B cell (primary cell): Measurements from ENCODE around the gene KRT77. TPM values are rescaled to one million over a fixed set of nuclear protein-coding genes. Genes with fewer than 3 reads are reported as not detected.

Experiments used
- ATAC-seq: fragments of 200-7000 bp; cut with Tn5 transposase; one replicate; pipeline ENCODE4 v1.10.0; 2021; ENCODE audit warnings: low read depth, mild to moderate bottlenecking, moderate number of reproducible peaks, moderate library complexity
- CTCF ChIA-PET: fragments of 350-600 bp; sonication (Branson Sonifier 250); formaldehyde crosslinking; loops from one replicate; lab custom pipeline; 2021; ENCODE audit warnings: antibody characterized with exemption, inconsistent platforms; lab: Charles Lee
- POLR2A ChIA-PET: fragments of 350-600 bp; sonication (Branson Sonifier 250); formaldehyde crosslinking; loops from one replicate; lab custom pipeline; 2021; ENCODE audit warnings: antibody characterized with exemption; lab: Charles Lee
- DNase-seq: peaks from one replicate; pipeline ENCODE4 v3.0.0; 2013
- H2AFZ ChIP-seq: 2 replicates; pipeline ENCODE4 v1.6.1; 2012; ENCODE audit warnings: mild to moderate bottlenecking, low read depth, low read length; ENCODE audit not compliant: insufficient read depth, poor library complexity, severe bottlenecking
- H3K27ac ChIP-seq, 2 donors: 1 replicate in 1 of 2; 2 replicates in 1 of 2; pipeline ENCODE4 v1.5.1; 2012 to 2013; ENCODE audit warnings: low read length in 2 of 2, mild to moderate bottlenecking in 2 of 2, moderate library complexity in 1 of 2
- H3K27me3 ChIP-seq, 4 experiments: fragments of 200-600 bp in 1 of 4; sonication (generic) in 1 of 4; replicated peaks in 1 of 4; 1 replicate in 2 of 4; 2 replicates in 2 of 4; pipeline versions ENCODE4 v1.6.1 to v1.7.0; 2013 to 2016; ENCODE audit warnings: low read length in 3 of 4, mild to moderate bottlenecking in 2 of 4, mixed read lengths in 1 of 4, moderate library complexity in 1 of 4; ENCODE audit not compliant: insufficient read depth in 4 of 4, control insufficient read depth in 3 of 4; ENCODE audit errors: control extremely low read depth in 1 of 4
- H3K36me3 ChIP-seq, 2 experiments: replicated peaks in 1 of 2; 1 replicate in 1 of 2; 2 replicates in 1 of 2; pipeline versions ENCODE4 v1.6.1 to v1.7.1; 2013; ENCODE audit warnings: low read length in 1 of 2; ENCODE audit not compliant: insufficient read depth in 2 of 2, control insufficient read depth in 1 of 2; ENCODE audit errors: control extremely low read depth in 1 of 2, extremely low read depth in 1 of 2
- H3K4me1 ChIP-seq, 2 donors: fragments of 200-600 bp in 1 of 2; sonication (generic) in 1 of 2; 1 replicate in 1 of 2; 2 replicates in 1 of 2; pipeline versions ENCODE4 v1.5.1 to v1.6.1; 2013 to 2017; ENCODE audit warnings: low read length in 2 of 2; ENCODE audit not compliant: control insufficient read depth in 2 of 2, insufficient read depth in 2 of 2
- H3K4me2 ChIP-seq: replicated peaks from 2 replicates; pipeline ENCODE3; 2012; ENCODE audit warnings: mild to moderate bottlenecking, low read depth, low read length; ENCODE audit not compliant: poor library complexity, severe bottlenecking
- H3K4me3 ChIP-seq, 5 experiments: fragments of 200-600 bp in 1 of 5; sonication (generic) in 1 of 5; 1 replicate in 3 of 5; 2 replicates in 2 of 5; pipeline versions ENCODE4 v1.5.1 to v1.7.0; 2011 to 2016; ENCODE audit warnings: low read length in 4 of 5, mild to moderate bottlenecking in 4 of 5, low read depth in 2 of 5, control low read depth in 1 of 5, moderate library complexity in 1 of 5; ENCODE audit not compliant: insufficient read depth in 1 of 5; ENCODE audit errors: control extremely low read depth in 1 of 5, extremely low read depth in 1 of 5
- H3K79me2 ChIP-seq: fragments of 200-600 bp; sonication (generic); one replicate; pipeline ENCODE4 v1.6.0; 2016; ENCODE audit warnings: low read length; ENCODE audit not compliant: control insufficient read depth, insufficient read depth
- H3K9ac ChIP-seq: fragments of 200-600 bp; sonication (generic); 2 replicates; pipeline ENCODE4 v1.6.1; 2017; ENCODE audit warnings: mild to moderate bottlenecking, low read length, moderate library complexity
- H3K9me3 ChIP-seq, 3 donors: one replicate each; pipeline versions ENCODE4 v1.6.1 to v1.7.1; 2013; ENCODE audit warnings: low read length in 2 of 3; ENCODE audit not compliant: control insufficient read depth in 2 of 3, insufficient read depth in 1 of 3; ENCODE audit errors: control extremely low read depth in 1 of 3
- H4K20me1 ChIP-seq: 2 replicates; pipeline ENCODE4 v1.6.0; 2012; ENCODE audit warnings: mild to moderate bottlenecking, low read length; ENCODE audit not compliant: insufficient read depth, control insufficient read depth, poor library complexity, severe bottlenecking
- H3K27ac Mint-ChIP-seq: one replicate; pipeline ENCODE4 v1.8.0; 2021; ENCODE audit warnings: mixed read lengths
- H3K27me3 Mint-ChIP-seq: one replicate; pipeline ENCODE4 v1.8.0; 2021; ENCODE audit warnings: mixed read lengths
- H3K4me1 Mint-ChIP-seq: one replicate; pipeline ENCODE4 v1.8.0; 2021; ENCODE audit warnings: mixed read lengths
- H3K4me3 Mint-ChIP-seq: one replicate; pipeline ENCODE4 v1.8.0; 2021; ENCODE audit warnings: mixed read lengths
- H3K9me3 Mint-ChIP-seq: one replicate; pipeline ENCODE4 v1.8.0; 2022; ENCODE audit warnings: mixed read lengths; ENCODE audit not compliant: insufficient read depth
- EZH2 ChIP-seq: IDR thresholded peaks from 2 replicates; pipeline ENCODE4 v1.6.1; 2012; ENCODE audit warnings: borderline replicate concordance, low read depth, mild to moderate bottlenecking, moderate library complexity, low read length; ENCODE audit not compliant: insufficient read depth, poor library complexity, severe bottlenecking
- WGBS: methylation state at CpG from one replicate; pipeline ENCODE4 v1.1.5; 2013; ENCODE audit warnings: missing lambda C conversion rate; ENCODE audit not compliant: insufficient coverage; 5-methylcytosine and 5-hydroxymethylcytosine counted together
- intact Hi-C: fragments of 100-400 bp; cut with micrococcal nuclease; formaldehyde crosslinking; loops from one replicate; pipeline ENCODE4 v1.10.0; 2022
- polyA plus RNA-seq: library from polyadenylated mRNA; depleted of rRNA; stranded (reverse); fragments of >200 nt; gene quantifications from 2 replicates; pipeline ENCODE4 v1.2.3, GENCODE V29; 2012
- total RNA-seq, 2 donors: library from RNA; stranded (reverse); fragments of 120-200 nt in 1 of 2; gene quantifications; 1 replicate in 1 of 2; 2 replicates in 1 of 2; pipeline versions ENCODE4 v1.2.3 to v1.2.4, GENCODE V29; 2013 to 2022
- TF ChIP-seq, protein P1 (sequence below): fragments of 200-600 bp; IDR thresholded peaks from one replicate; pipeline ENCODE4 v1.8.0; 2022; ENCODE audit warnings: antibody characterized with exemption, mild to moderate bottlenecking

KRT77 gene
- total and polyA plus RNA-seq, 2 donors (not counting 1 experiment from before 2014, with no cell fraction given), result not detected

DNA sequence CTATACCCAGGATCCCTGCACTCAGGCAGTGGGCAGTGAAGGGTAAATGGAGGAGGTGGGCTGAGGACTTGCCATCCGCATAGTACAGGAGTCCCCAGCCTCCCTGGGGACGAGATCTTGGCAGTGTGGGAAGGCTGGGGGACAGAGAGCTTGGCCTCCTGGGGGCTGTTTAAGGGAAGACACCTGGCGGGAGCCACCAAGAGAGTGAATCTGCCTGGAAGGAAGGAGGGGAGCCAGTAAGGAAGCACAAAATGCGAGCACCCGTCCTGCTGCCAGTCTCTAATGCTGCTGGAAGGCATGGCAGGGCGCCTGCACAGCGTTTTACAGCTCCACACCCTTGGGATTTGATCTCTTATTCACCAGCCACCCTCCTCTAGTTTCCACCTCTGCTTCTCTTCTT, 43.9 kb downstream of the KRT77 start:
- Histone ChIP-seq H3K4me3 (no peak overlapping the region), H3K27me3 (peaks cover 0 to 8% (median 0%) of the 10 kb centered on the region in 4 experiments), H3K27ac (no peak overlapping the region), H3K9ac (no peak overlapping the region), H3K4me1 (no peaks in the 10 kb centered on the region), H3K4me2 (no peak overlapping the region), H3K79me2 (no peaks in the 10 kb centered on the region), H4K20me1 (no peaks in the 10 kb centered on the region), H3K9me3 (no peaks in the 10 kb centered on the region), H3K36me3 (no peaks in the 10 kb centered on the region), H2AFZ (no peak overlapping the region)
- no peak overlapping the region for H3K4me3 Mint-ChIP-seq
- ATAC-seq (no peak), DNase-seq (no peak)
- intact Hi-C loops, result no loop called here
- TF ChIP-seq, protein P1, sequence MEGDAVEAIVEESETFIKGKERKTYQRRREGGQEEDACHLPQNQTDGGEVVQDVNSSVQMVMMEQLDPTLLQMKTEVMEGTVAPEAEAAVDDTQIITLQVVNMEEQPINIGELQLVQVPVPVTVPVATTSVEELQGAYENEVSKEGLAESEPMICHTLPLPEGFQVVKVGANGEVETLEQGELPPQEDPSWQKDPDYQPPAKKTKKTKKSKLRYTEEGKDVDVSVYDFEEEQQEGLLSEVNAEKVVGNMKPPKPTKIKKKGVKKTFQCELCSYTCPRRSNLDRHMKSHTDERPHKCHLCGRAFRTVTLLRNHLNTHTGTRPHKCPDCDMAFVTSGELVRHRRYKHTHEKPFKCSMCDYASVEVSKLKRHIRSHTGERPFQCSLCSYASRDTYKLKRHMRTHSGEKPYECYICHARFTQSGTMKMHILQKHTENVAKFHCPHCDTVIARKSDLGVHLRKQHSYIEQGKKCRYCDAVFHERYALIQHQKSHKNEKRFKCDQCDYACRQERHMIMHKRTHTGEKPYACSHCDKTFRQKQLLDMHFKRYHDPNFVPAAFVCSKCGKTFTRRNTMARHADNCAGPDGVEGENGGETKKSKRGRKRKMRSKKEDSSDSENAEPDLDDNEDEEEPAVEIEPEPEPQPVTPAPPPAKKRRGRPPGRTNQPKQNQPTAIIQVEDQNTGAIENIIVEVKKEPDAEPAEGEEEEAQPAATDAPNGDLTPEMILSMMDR, result no peak
- no peak for TF ChIP-seq EZH2
- CTCF ChIA-PET, result no interaction called here
- POLR2A ChIA-PET, result no interaction called here
- H3K27me3 Mint-ChIP-seq, result peaks cover 34% of the 10 kb centered on the region
- H3K9me3 Mint-ChIP-seq, result no peaks in the 10 kb centered on the region
- no peak overlapping the region for H3K27ac Mint-ChIP-seq
- 63% methylated on average over 7 of the region's 7 CpGs for WGBS
- H3K4me1 Mint-ChIP-seq, result no peaks in the 10 kb centered on the region

DNA sequence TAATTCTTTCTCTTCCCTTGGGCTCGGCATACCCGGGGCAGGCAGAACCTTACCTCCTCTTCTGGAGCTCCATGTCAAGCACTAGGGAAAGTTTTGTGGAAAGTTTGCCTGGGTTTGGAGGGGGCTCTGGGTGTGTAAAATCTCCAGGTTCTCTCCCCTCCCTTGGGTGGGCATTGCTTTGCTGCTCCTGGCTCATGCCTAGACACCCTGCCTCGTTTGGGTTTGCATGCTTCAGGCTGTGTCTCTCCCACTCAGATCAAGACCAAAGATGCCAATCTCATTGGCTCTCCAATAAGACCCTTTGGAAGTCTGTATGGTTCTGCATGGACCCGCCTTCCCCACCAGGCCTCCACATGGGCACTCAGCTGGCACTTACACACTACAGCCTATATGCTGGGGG, 45.1 kb downstream of the KRT77 start:
- H2AFZ ChIP-seq, result no peak overlapping the region
- no peaks in the 10 kb centered on the region for H4K20me1 ChIP-seq
- H3K4me3 ChIP-seq, result no peak overlapping the region
- WGBS, result 70% methylated on average over 2 of the region's 4 CpGs
- peaks cover 0 to 8% (median 0%) of the 10 kb centered on the region in 4 experiments for H3K27me3 ChIP-seq
- H3K27ac Mint-ChIP-seq, result no peak overlapping the region
- H3K4me2 ChIP-seq, result no peak overlapping the region
- H3K9ac ChIP-seq, result no peak overlapping the region
- no peaks in the 10 kb centered on the region for H3K9me3 Mint-ChIP-seq
- DNase-seq, result no peak
- H3K27ac ChIP-seq, result no peak overlapping the region
- H3K27me3 Mint-ChIP-seq, result peaks cover 30% of the 10 kb centered on the region
- H3K36me3 ChIP-seq, result no peaks in the 10 kb centered on the region
- intact Hi-C loops, result no loop called here
- no peaks in the 10 kb centered on the region for H3K4me1 ChIP-seq
- no peak overlapping the region for H3K4me3 Mint-ChIP-seq
- no peaks in the 10 kb centered on the region for H3K4me1 Mint-ChIP-seq
- no peaks in the 10 kb centered on the region for H3K79me2 ChIP-seq
- ChIA-PET CTCF (interaction anchor here (0.5 kb wide), 1 partner anchor 209 kb away, joined by 3 read pairs; no protein-coding TSS in a partner anchor), POLR2A (no interaction called here)
- TF ChIP-seq EZH2, result no peak
- TF ChIP-seq, protein P1, result no peak
- ATAC-seq, result no peak
- no peaks in the 10 kb centered on the region for H3K9me3 ChIP-seq
